HepG2 (cell line): ENCODE data around the gene CC2D1A. TPM values are rescaled to one million over a fixed set of nuclear protein-coding genes. Genes with fewer than 3 reads are reported as not detected.

Experiments used
- ATAC-seq: fragments of 200-7000 bp; cut with Tn5 transposase; 3 replicates; pipeline ENCODE4 v1.9.1; 2020; ENCODE audit warnings: mild to moderate bottlenecking, moderate library complexity
- BruUV-seq: library from RNA; stranded (reverse); fragments of 400-500 nt; replicated peaks from 2 replicates; lab custom pipeline; 2021; lab: Mats Ljungman, UMichigan
- CTCF ChIA-PET: fragments of 300-600 bp; formaldehyde crosslinking; extraction: SDS; loops from one replicate; lab custom pipeline; 2021; ENCODE audit warnings: low total read pairs, inconsistent platforms, low intra/inter-chr PET ratio; lab: Yijun Ruan, JAX
- POLR2A ChIA-PET: fragments of 350-600 bp; sonication (Branson Sonifier 250); formaldehyde crosslinking; loops from one replicate; lab custom pipeline; 2020; ENCODE audit warnings: antibody characterized with exemption, inconsistent platforms; lab: Yijun Ruan, JAX
- DNase-seq: peaks from one replicate; pipeline ENCODE4 v3.0.0-alpha.2; 2015; ENCODE audit warnings: low spot score
- FAIRE-seq: peaks from 3 replicates; lab custom pipeline; 2011; peaks lifted over from hg19 to GRCh38; lab: Jason Lieb, UNC
- H2AFZ ChIP-seq: one replicate; pipeline ENCODE4 v1.6.1; 2011; ENCODE audit warnings: low read length, inconsistent platforms
- H3K27ac ChIP-seq: fragments of 300-600 bp; 3 replicates; pipeline ENCODE4 v1.8.0; 2011; ENCODE audit warnings: mixed run types, mild to moderate bottlenecking, mixed read lengths, low read length, inconsistent platforms; ENCODE audit not compliant: insufficient read depth; ENCODE audit errors: extremely low read length
- H3K27me3 ChIP-seq, 2 experiments: fragments of 200-600 bp in 1 of 2; 2 replicates in 1 of 2; 3 replicates in 1 of 2; pipeline versions ENCODE4 v1.6.0 to v1.8.0; 2011; ENCODE audit warnings: low read length in 2 of 2, mild to moderate bottlenecking in 2 of 2, moderate library complexity in 2 of 2, inconsistent platforms in 1 of 2; ENCODE audit not compliant: insufficient read depth in 2 of 2, control insufficient read depth in 1 of 2
- H3K36me3 ChIP-seq, 2 experiments: fragments of 200-600 bp in 1 of 2; replicated peaks in 1 of 2; 2 replicates in 1 of 2; 3 replicates in 1 of 2; pipeline versions ENCODE4 v1.5.1 to v1.8.0; 2011; ENCODE audit warnings: low read length in 2 of 2, inconsistent platforms in 1 of 2; ENCODE audit not compliant: insufficient read depth in 2 of 2, control insufficient read depth in 1 of 2
- H3K4me1 ChIP-seq: 2 replicates; pipeline ENCODE4 v1.5.1; 2012; ENCODE audit warnings: low read length, inconsistent platforms; ENCODE audit not compliant: insufficient read depth
- H3K4me2 ChIP-seq: 2 replicates; pipeline ENCODE4 v1.6.0; 2011; ENCODE audit warnings: low read depth, low read length, inconsistent platforms
- H3K4me3 ChIP-seq, 3 experiments: fragments of 200-600 bp in 1 of 3; sonication (generic), shearing (Covaris generic) in 1 of 3; replicated peaks in 1 of 3; 2 replicates each; pipeline ENCODE4 v1.5.1; 2011 to 2016; ENCODE audit warnings: low read length in 3 of 3, inconsistent platforms in 2 of 3, low read depth in 2 of 3, mild to moderate bottlenecking in 2 of 3, control low read depth in 1 of 3, mixed read lengths in 1 of 3; ENCODE audit not compliant: insufficient read depth in 1 of 3
- H3K79me2 ChIP-seq: one replicate; pipeline ENCODE4 v1.6.1; 2011; ENCODE audit warnings: low read length, inconsistent platforms; ENCODE audit not compliant: insufficient read depth
- H3K9ac ChIP-seq: 2 replicates; pipeline ENCODE4 v1.6.0; 2011; ENCODE audit warnings: mild to moderate bottlenecking, low read depth, low read length, inconsistent platforms; ENCODE audit not compliant: insufficient read depth
- H3K9me3 ChIP-seq: 2 replicates; pipeline ENCODE4 v1.5.1; 2012; ENCODE audit warnings: mild to moderate bottlenecking, low read length
- H4K20me1 ChIP-seq: 2 replicates; pipeline ENCODE4 v1.6.0; 2011; ENCODE audit warnings: inconsistent platforms, mild to moderate bottlenecking, low read length, moderate library complexity; ENCODE audit not compliant: insufficient read depth
- AGO2 ChIP-seq: fragments of 200-400 bp; formaldehyde crosslinking; optimal IDR thresholded peaks from 2 replicates; pipeline ENCODE3; 2017; ENCODE audit warnings: mild to moderate bottlenecking, low read depth, low read length, moderate library complexity
- ATF3 ChIP-seq: sonication (generic); formaldehyde crosslinking; IDR thresholded peaks from 2 replicates; pipeline ENCODE4 v1.4.0; 2020; ENCODE audit warnings: missing genetic modification reagents
- ATM ChIP-seq: fragments of 450-650 bp; IDR thresholded peaks from 2 replicates; pipeline ENCODE4 v1.7.1; 2017; ENCODE audit warnings: mild to moderate bottlenecking, borderline replicate concordance
- CHD2 ChIP-seq: IDR thresholded peaks from 2 replicates; pipeline ENCODE4 v1.6.1; 2011; ENCODE audit warnings: low read depth, low read length, improper control_type of control experiment
- DDIT3 ChIP-seq: sonication (generic); formaldehyde crosslinking; IDR thresholded peaks from 2 replicates; pipeline ENCODE4 v1.4.0; 2020; ENCODE audit warnings: mild to moderate bottlenecking, missing genetic modification reagents
- FIP1L1 ChIP-seq: fragments of 200-400 bp; formaldehyde crosslinking; IDR thresholded peaks from 2 replicates; pipeline ENCODE4 v1.6.1; 2018; ENCODE audit warnings: low read depth, mild to moderate bottlenecking, low read length, moderate library complexity, borderline replicate concordance; ENCODE audit not compliant: insufficient read depth
- IRF2 ChIP-seq: IDR thresholded peaks from 2 replicates; pipeline ENCODE4 v1.6.1; 2018; ENCODE audit warnings: missing genetic modification reagents, missing compliant biosample characterization
- LBX2 ChIP-seq: sonication (generic); formaldehyde crosslinking; IDR thresholded peaks from 2 replicates; pipeline ENCODE4 v1.5.0; 2020; ENCODE audit warnings: missing genetic modification reagents, mild to moderate bottlenecking, borderline replicate concordance
- REL ChIP-seq: sonication (generic); formaldehyde crosslinking; conservative IDR thresholded peaks from 2 replicates; pipeline ENCODE4 v1.8.0; 2022; ENCODE audit warnings: mild to moderate bottlenecking, missing genetic modification reagents, moderate library complexity
- RNF2 ChIP-seq: fragments of 450-650 bp; conservative IDR thresholded peaks from 2 replicates; pipeline ENCODE4 v1.6.1; 2016; ENCODE audit warnings: low read depth
- SAFB2 ChIP-seq: sonication (generic); formaldehyde crosslinking; IDR thresholded peaks from 2 replicates; pipeline ENCODE4 v1.5.1; 2020; ENCODE audit warnings: missing genetic modification reagents, low read depth, mild to moderate bottlenecking, borderline replicate concordance
- ZFX ChIP-seq: sonication (generic); formaldehyde crosslinking; IDR thresholded peaks from 2 replicates; pipeline ENCODE4 v1.4.0; 2020; ENCODE audit warnings: mild to moderate bottlenecking, low read depth, missing genetic modification reagents, moderate library complexity
- ZNF251 ChIP-seq: sonication (generic); formaldehyde crosslinking; IDR thresholded peaks from 2 replicates; pipeline ENCODE4 v1.9.0; 2021; ENCODE audit warnings: mild to moderate bottlenecking, missing genetic modification reagents
- ZNF460 ChIP-seq: sonication (generic); formaldehyde crosslinking; IDR thresholded peaks from 2 replicates; pipeline ENCODE4 v1.5.1; 2020; ENCODE audit warnings: missing genetic modification reagents, mild to moderate bottlenecking, borderline replicate concordance
- ZNF512 ChIP-seq: sonication (generic); formaldehyde crosslinking; IDR thresholded peaks from 2 replicates; pipeline ENCODE4 v1.4.0; 2020; ENCODE audit warnings: mild to moderate bottlenecking, missing genetic modification reagents
- ZNF724P ChIP-seq: sonication (generic); formaldehyde crosslinking; IDR thresholded peaks from 2 replicates; pipeline ENCODE4 v1.8.0; 2022; ENCODE audit warnings: missing genetic modification reagents, borderline replicate concordance
- WGBS: methylation state at CpG from one replicate; pipeline ENCODE4 v1.1.6; 2017; ENCODE audit warnings: low lambda C conversion rate; 5-methylcytosine and 5-hydroxymethylcytosine counted together
- in situ Hi-C: cut with HindIII; loops from 2 replicates; pipeline ENCODE4 v1.10.0; 2017; ENCODE audit warnings: low pct_unique_long_range_greater_than_20kb; ENCODE audit not compliant: extremely low pct_ligation_motif_present
- intact Hi-C: fragments of 100-400 bp; cut with micrococcal nuclease; formaldehyde crosslinking; loops from one replicate; pipeline ENCODE4 v1.10.0; 2022; ENCODE audit not compliant: unreplicated experiment
- polyA plus RNA-seq, 8 experiments: library from polyadenylated mRNA; depleted of rRNA in 3 of 8; stranded (reverse) in 7 of 8; unstranded in 1 of 8; fragments of >200 nt; fragmentation: Illumina TruSeq in 4 of 8; extraction: Trizol in 4 of 8; gene quantifications; 2 replicates each; pipeline versions ENCODE4 v1.2.1 to v1.2.3, GENCODE V29; 2011 to 2016; ENCODE audit warnings: low read depth in 4 of 8, missing spikeins in 1 of 8, mixed read lengths in 1 of 8; ENCODE audit not compliant: insufficient read depth in 1 of 8
- total RNA-seq, 5 experiments: library from RNA; depleted of rRNA; stranded (reverse); fragments of >200 nt; fragmentation: Illumina TruSeq; extraction: Trizol; gene quantifications; 2 replicates each; pipeline ENCODE4 v1.2.3, GENCODE V29; 2016; ENCODE audit warnings: low read depth in 1 of 5

Gene CC2D1A
- total and polyA plus RNA-seq, 2 of the 13 experiments (the other 11 are each of a cell fraction or from before 2014, with no cell fraction given): 9.7 to 11.5 TPM

- Histone ChIP-seq H4K20me1 (no peaks in the 10 kb centered on the region), H3K4me2 (no peak overlapping the region), H3K4me1 (peaks cover 35% of the 10 kb centered on the region), H3K79me2 (no peaks in the 10 kb centered on the region), H3K9ac (no peak overlapping the region), H2AFZ (no peak overlapping the region), H3K4me3 (no peak overlapping the region), H3K27me3 (no peaks in the 10 kb centered on the region), H3K36me3 (no peaks in the 10 kb centered on the region), H3K9me3 (no peaks in the 10 kb centered on the region), H3K27ac (no peak overlapping the region)
- BruUV-seq: no TSS peak
- 44% methylated on average over 2 of the region's 2 CpGs for WGBS
- no peak for TF ChIP-seq RNF2
- TF ChIP-seq ATF3 (CRISPR knock-in tag): no peak
- TF ChIP-seq SAFB2 (CRISPR knock-in tag): no peak
- no peak for TF ChIP-seq ZFX (CRISPR knock-in tag)
- no peak for TF ChIP-seq ZNF724P
- no peak for TF ChIP-seq DDIT3 (CRISPR knock-in tag)
- no peak for TF ChIP-seq IRF2 (CRISPR knock-in tag)
- no peak for TF ChIP-seq ZNF251 (CRISPR knock-in tag)
- TF ChIP-seq REL (CRISPR knock-in tag): no peak
- TF ChIP-seq ZNF512 (CRISPR knock-in tag): no peak
- no peak for TF ChIP-seq CHD2
- no peak for TF ChIP-seq ATM
- TF ChIP-seq AGO2: no peak
- no peak for TF ChIP-seq LBX2 (CRISPR knock-in tag)
- no peak for TF ChIP-seq FIP1L1
- TF ChIP-seq ZNF460 (CRISPR knock-in tag): no peak
- CTCF ChIA-PET: no interaction called here
- ATAC-seq (no peak), DNase-seq (no peak), FAIRE-seq (no peak)
- in situ Hi-C loops: no loop called here
- intact Hi-C loops: no loop called here
- POLR2A ChIA-PET: interaction anchor here (0.9 kb wide), 1 partner anchor 13 kb away, joined by 3 read pairs; no protein-coding TSS in a partner anchor
These were observed 49.5 kb upstream of the CC2D1A start for GRCh38 chr19:13856497-13856896.
